HG02884 (cell line): ENCODE data around the gene RNF225.
"Not testable (repeated sequence)": the region's sequence is repeated elsewhere in the genome, so short reads cannot be mapped to it uniquely, and the experiment has no call there.

Experiments used
- ATAC-seq: cut with Tn5 transposase; IDR thresholded peaks from one replicate; pipeline ENCODE4 v1.9.1; 2021; ENCODE audit warnings: mild to moderate bottlenecking, moderate library complexity; ENCODE audit not compliant: unreplicated experiment

The RNF225 gene

GRCh38 chr19:58361900-58362271, 33.6 kb upstream of the RNF225 start:
- peak; percentile 9 for ATAC-seq

- ATAC-seq = peak; percentile 70
Observed at GRCh38 chr19:58362272-58362994, 33.0 kb upstream of the RNF225 start, which contains the start of gene ZNF497. Gene ZNF497 (minus strand): TSS chr19:58362751. CDS start chr19:58357635, 5,116 bp downstream.

- ATAC-seq = no peak
Observed at GRCh38 chr19:58364146-58364545, 31.3 kb upstream of the RNF225 start.

- ATAC-seq = no peak
Observed at GRCh38 chr19:58366585-58367430, 28.6 kb upstream of the RNF225 start.

GRCh38 chr19:58367698-58368454, 27.6 kb upstream of the RNF225 start:
- ATAC-seq = no peak

GRCh38 chr19:58368561-58369360, 26.7 kb upstream of the RNF225 start:
- no peak for ATAC-seq

GRCh38 chr19:58372311-58373133, 22.9 kb upstream of the RNF225 start:
- ATAC-seq = no peak

- ATAC-seq = no peak
Observed at GRCh38 chr19:58374200-58374599, 21.3 kb upstream of the RNF225 start.

- not testable (repeated sequence) for ATAC-seq
Observed at GRCh38 chr19:58376724-58377123, 18.7 kb upstream of the RNF225 start.

GRCh38 chr19:58379246-58379645, 16.2 kb upstream of the RNF225 start:
- no peak for ATAC-seq

- no peak for ATAC-seq
Observed at GRCh38 chr19:58380037-58380661, 15.3 kb upstream of the RNF225 start.

GRCh38 chr19:58380662-58381459, 14.6 kb upstream of the RNF225 start, which contains the start of gene ZNF837:
Gene ZNF837 (minus strand): TSS chr19:58381030. CDS start chr19:58369332, 11,698 bp downstream.
- ATAC-seq = peak; percentile 75

GRCh38 chr19:58381460-58382212, 13.8 kb upstream of the RNF225 start:
- no peak for ATAC-seq

GRCh38 chr19:58382997-58383603, 12.4 kb upstream of the RNF225 start:
- no peak for ATAC-seq

GRCh38 chr19:58385313-58385890, 10.1 kb upstream of the RNF225 start:
- ATAC-seq = no peak

GRCh38 chr19:58385891-58386575, 9.4 kb upstream of the RNF225 start:
- no peak for ATAC-seq
